GM12873 (cell line): Measurements from ENCODE around the gene USP2.

Experiments
- CTCF ChIP-seq: IDR thresholded peaks from 2 replicates; pipeline ENCODE4 v1.5.1; 2012; ENCODE audit warnings: low read depth, mild to moderate bottlenecking, moderate library complexity, low read length, control low read depth; ENCODE audit not compliant: insufficient read depth; ENCODE audit errors: missing control alignments

The USP2 gene

GRCh38 chr11:119422809-119423508 is 41.5 kb upstream of the USP2 start, which contains the start of gene THY1:
THY1 (minus strand) TSS chr11:119423172; CDS start chr11:119420905, 2,267 bp downstream.
- no peak for TF ChIP-seq CTCF

DNA sequence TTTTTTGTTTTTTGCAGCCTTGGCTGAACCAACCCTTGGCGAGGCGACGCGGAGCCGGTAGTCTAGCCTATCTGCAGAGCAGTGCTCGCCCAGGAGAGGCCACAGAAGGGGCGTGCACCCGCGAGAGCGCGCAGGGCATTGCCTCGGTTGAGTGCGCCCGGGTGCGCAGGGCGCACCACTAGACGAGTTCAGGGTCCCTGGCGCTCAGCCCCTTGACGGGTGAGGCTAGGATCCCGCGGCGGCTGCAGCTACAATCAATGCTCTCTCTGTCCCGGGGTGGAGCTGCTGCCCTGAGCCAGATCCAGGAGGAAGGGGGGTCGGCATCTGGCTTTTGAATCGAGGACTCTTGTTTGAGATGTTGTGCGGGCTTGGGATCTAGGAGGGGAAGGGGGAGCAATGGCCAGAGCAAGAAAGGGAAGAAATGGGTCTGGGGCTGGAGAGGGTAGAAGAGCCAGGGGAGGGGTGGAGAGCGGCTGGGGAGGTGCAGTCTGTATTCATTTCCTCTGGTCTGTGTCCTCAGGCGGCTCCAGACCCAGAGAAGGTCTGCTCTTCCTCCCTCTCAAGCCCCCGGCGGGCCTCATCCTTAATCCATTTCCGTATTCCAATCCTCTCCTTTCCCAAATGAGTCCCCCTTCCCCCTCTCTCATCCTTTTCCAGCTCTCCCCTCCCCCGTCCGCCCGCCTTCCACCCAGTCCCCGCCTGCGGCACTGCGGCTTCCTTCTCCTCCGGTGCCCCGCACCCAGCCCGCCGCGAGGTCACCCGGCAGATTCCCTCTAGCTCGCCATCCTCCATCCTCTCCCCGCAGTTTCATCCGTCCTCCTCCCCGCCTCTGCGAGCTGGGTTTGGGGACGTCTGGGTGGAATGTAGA is 40.7 kb upstream of the USP2 start:
- TF ChIP-seq CTCF = no peak

DNA sequence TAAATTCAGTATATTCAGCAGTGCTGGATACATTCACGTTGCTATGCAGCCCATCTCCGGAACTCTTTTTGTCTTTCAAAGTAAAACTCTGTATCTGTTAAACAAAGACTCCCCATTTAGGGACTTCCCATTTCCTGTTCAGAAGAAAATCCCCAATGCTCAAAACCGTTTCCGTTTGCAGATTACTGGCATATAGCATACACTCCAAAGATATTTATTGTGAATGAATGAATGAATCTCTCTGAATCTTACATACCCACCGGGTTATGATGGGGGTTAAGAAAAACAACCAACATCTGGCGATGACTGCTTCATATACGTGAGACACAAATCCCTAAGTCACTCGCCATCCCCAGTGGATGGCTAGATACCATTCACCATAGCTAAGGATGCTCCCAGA is 39.9 kb upstream of the USP2 start:
- TF ChIP-seq CTCF = no peak

DNA sequence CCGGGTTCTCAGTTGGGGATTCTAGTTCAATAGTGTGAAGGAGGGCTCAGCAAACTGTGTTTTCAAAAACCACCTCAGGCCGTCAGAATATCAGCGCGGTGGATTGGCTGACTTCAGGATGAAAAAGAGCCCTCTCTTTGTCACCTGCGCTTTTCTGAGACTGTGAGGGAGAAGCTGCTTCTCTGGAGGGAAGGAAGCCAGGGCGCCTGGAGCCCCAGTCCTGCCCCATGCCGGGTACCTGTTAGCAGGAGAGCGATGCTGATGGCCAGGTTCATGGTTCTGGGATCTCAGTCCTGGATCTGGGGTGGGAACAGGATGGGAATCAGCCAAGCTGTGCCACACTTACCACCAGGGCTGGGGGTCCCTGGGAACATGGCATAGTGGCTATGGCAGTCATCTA is 39.1 kb upstream of the USP2 start:
- TF ChIP-seq CTCF = no peak

- no peak for TF ChIP-seq CTCF
These were observed 38.5 kb upstream of the USP2 start for GRCh38 chr11:119419834-119420492.

- TF ChIP-seq CTCF = no peak
These were observed 37.8 kb upstream of the USP2 start for GRCh38 chr11:119419246-119419645.

- TF ChIP-seq CTCF = no peak
These were observed 37.3 kb upstream of the USP2 start for GRCh38 chr11:119418759-119419158.
